OCI-LY3 (cell line): ENCODE data around the gene MFNG.

Source experiments
- H2AFZ ChIP-seq: fragments of 200-600, 300-600 bp; shearing (Covaris generic); 2 replicates; pipeline ENCODE4 v1.6.0; 2014; ENCODE audit warnings: antibody characterized with exemption, low read depth, low read length
- H3K27ac ChIP-seq: fragments of 200-600, 300-600 bp; sonication (generic); 2 replicates; pipeline ENCODE4 v1.5.1; 2014; ENCODE audit warnings: mild to moderate bottlenecking, low read length, moderate library complexity, mixed read lengths
- H3K27me3 ChIP-seq: fragments of 200-600, 300-600 bp; sonication (generic); 2 replicates; pipeline ENCODE4 v1.6.1; 2014; ENCODE audit warnings: low read depth, low read length, mixed read lengths
- H3K36me3 ChIP-seq: fragments of 200-600, 300-600 bp; sonication (generic); replicated peaks from 2 replicates; pipeline ENCODE3; 2014; ENCODE audit warnings: low read depth, low read length, mixed read lengths
- H3K4me1 ChIP-seq: fragments of 300-600, 200-600 bp; sonication (generic); 2 replicates; pipeline ENCODE4 v1.6.1; 2014; ENCODE audit warnings: low read length, mixed read lengths
- H3K4me2 ChIP-seq: fragments of 200-600, 300-600 bp; sonication (generic); 2 replicates; pipeline ENCODE4 v1.6.1; 2014; ENCODE audit warnings: low read length, mixed read lengths
- H3K4me3 ChIP-seq: fragments of 300-600, 200-600 bp; sonication (generic); 2 replicates; pipeline ENCODE4 v1.5.1; 2014; ENCODE audit warnings: antibody characterized with exemption, mild to moderate bottlenecking, low read length, moderate library complexity
- H3K79me2 ChIP-seq: fragments of 300-600, 200-600 bp; shearing (Covaris generic); 2 replicates; pipeline ENCODE4 v1.6.1; 2014; ENCODE audit warnings: mild to moderate bottlenecking, low read length, mixed read lengths
- H3K9ac ChIP-seq: fragments of 300-600, 200-600 bp; shearing (Covaris generic); 2 replicates; pipeline ENCODE4 v1.6.0; 2014; ENCODE audit warnings: mild to moderate bottlenecking, low read length, moderate library complexity
- H3K9me3 ChIP-seq: fragments of 200-600, 300-600 bp; shearing (Covaris generic); 2 replicates; pipeline ENCODE4 v1.6.1; 2014; ENCODE audit warnings: low read length, mixed read lengths; ENCODE audit not compliant: insufficient read depth
- H4K20me1 ChIP-seq: fragments of 200-600, 300-600 bp; sonication (generic); 2 replicates; pipeline ENCODE4 v1.6.1; 2016; ENCODE audit warnings: low read length, mixed read lengths; ENCODE audit not compliant: insufficient read depth
- EZH2phosphoT487 ChIP-seq: fragments of 200-600 bp; shearing (Covaris generic); IDR thresholded peaks from 2 replicates; pipeline ENCODE4 v1.6.1; 2018; ENCODE audit warnings: antibody characterized with exemption, mixed run types, low read depth
- TF ChIP-seq, protein P1 (sequence below): fragments of 200-600, 300-600 bp; sonication (generic); IDR thresholded peaks from 2 replicates; pipeline ENCODE4 v1.5.1; 2014; ENCODE audit warnings: antibody characterized with exemption, low read length, low read depth

Gene MFNG

DNA sequence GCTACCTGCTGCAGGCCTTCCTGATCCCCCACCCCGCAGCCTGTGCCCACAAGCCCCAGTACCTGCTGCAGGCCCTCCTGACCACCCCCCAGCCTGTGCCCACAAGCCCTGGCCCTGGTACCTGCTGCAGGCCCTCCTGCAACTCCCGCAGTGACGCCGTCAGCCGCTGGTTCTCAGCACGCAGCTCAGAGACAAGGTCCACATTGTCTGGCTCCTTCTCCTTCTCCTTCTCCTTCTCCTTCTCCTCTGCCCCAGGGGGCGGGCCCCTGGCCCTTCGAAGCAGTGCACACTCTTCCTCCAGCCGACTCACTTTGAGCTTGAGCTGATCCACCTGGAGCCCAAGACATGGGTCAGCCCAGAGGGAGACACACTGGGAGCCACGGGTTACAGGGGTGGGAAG lies 23.9 kb upstream of the MFNG start:
- no peaks in the 10 kb centered on the region for H3K4me1 ChIP-seq
- H3K9me3 ChIP-seq: no peaks in the 10 kb centered on the region

DNA sequence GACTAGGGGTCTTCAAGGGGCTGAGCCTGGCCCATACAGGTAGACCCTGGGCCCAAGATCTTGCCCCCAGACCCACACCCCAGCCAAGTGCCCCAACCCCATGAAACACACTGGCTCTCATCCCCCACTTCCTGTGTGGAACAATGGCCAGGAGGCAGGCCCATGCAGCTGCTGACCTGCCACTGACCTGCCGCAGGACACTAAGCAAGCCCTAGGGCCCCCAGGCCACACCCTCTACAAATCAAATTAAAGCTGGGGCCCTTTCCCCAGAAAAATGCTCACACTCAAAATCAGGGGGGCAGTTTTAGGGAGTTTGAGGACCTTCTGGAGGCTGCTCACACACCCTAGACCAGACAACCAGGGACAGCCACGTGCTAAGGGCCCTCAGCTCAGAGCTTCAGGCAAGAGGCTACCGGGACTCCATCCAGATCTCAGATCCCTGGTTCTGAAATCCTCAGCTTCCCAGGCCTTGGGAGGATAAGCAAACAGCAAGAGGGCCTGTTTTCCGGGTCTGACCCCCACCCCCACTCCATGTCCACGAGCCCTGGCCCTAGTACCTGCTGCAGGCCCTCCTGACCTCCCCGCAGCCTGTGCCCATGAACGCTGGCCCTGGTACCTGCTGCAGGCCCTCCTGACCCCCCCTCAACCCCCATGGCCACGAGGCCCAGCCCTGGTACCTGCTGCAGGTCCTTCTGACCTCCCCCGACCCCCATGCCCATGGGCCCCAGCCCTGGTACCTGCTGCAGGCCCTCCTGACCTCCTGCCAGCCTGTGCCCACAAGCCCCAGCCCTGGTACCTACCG lies 23.1 kb upstream of the MFNG start:
- H3K27me3 ChIP-seq: peaks cover 25% of the 10 kb centered on the region
- TF ChIP-seq, protein P1, sequence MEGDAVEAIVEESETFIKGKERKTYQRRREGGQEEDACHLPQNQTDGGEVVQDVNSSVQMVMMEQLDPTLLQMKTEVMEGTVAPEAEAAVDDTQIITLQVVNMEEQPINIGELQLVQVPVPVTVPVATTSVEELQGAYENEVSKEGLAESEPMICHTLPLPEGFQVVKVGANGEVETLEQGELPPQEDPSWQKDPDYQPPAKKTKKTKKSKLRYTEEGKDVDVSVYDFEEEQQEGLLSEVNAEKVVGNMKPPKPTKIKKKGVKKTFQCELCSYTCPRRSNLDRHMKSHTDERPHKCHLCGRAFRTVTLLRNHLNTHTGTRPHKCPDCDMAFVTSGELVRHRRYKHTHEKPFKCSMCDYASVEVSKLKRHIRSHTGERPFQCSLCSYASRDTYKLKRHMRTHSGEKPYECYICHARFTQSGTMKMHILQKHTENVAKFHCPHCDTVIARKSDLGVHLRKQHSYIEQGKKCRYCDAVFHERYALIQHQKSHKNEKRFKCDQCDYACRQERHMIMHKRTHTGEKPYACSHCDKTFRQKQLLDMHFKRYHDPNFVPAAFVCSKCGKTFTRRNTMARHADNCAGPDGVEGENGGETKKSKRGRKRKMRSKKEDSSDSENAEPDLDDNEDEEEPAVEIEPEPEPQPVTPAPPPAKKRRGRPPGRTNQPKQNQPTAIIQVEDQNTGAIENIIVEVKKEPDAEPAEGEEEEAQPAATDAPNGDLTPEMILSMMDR: no peak
- no peak for TF ChIP-seq EZH2phosphoT487

More for the DNA sequence above, 23.9 kb upstream of the MFNG start:
- Histone ChIP-seq H3K79me2 (no peaks in the 10 kb centered on the region), H2AFZ (no peak overlapping the region), H4K20me1 (no peaks in the 10 kb centered on the region), H3K36me3 (no peaks in the 10 kb centered on the region), H3K4me2 (no peak overlapping the region), H3K27me3 (peaks cover 21% of the 10 kb centered on the region), H3K9ac (no peak overlapping the region), H3K27ac (no peak overlapping the region), H3K4me3 (no peak overlapping the region)
- no peak for TF ChIP-seq EZH2phosphoT487
- TF ChIP-seq, protein P1: no peak

DNA sequence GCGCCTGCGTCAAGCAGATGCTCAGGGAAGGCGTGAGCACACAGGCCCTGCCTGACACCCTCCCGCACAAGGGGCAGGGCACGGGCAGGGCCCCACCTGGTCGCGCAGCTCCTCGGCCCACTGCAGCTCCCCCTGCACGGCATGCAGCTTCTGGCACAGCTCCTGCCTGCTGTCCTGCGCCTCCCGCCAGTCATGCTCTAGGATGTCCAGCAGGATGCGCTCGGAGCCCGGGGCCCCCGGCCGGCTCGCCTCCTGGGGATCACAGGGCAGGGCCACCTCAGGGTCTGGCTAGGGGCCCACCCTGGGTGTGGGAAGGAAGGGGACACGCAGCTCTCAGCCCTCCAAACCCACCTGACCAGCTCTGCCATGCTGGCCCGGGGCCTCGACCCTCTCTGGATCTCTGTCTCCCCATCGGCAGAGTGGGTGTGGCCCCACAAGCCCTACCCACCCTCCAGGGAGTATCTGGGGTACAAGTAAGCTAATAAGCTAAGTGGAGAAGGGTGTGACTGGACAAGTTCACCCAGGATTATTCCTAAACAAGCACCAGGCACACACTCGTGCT lies 22.3 kb upstream of the MFNG start:
- no peaks in the 10 kb centered on the region for H3K4me1 ChIP-seq
- no peak overlapping the region for H3K9ac ChIP-seq
- no peaks in the 10 kb centered on the region for H3K36me3 ChIP-seq
- H3K79me2 ChIP-seq: no peaks in the 10 kb centered on the region
- no peak overlapping the region for H3K27ac ChIP-seq
- TF ChIP-seq, protein P1: no peak
- TF ChIP-seq EZH2phosphoT487: no peak
- H2AFZ ChIP-seq: no peak overlapping the region
- H3K4me2 ChIP-seq: no peak overlapping the region
- no peaks in the 10 kb centered on the region for H4K20me1 ChIP-seq
- peaks cover 23% of the 10 kb centered on the region for H3K27me3 ChIP-seq
- no peak overlapping the region for H3K4me3 ChIP-seq
- H3K9me3 ChIP-seq: no peaks in the 10 kb centered on the region

More for the DNA sequence above, 23.1 kb upstream of the MFNG start:
- no peaks in the 10 kb centered on the region for H3K36me3 ChIP-seq
- H3K9me3 ChIP-seq: no peaks in the 10 kb centered on the region
- H4K20me1 ChIP-seq: no peaks in the 10 kb centered on the region
- no peaks in the 10 kb centered on the region for H3K4me1 ChIP-seq
- H3K4me2 ChIP-seq: no peak overlapping the region
- H3K27ac ChIP-seq: no peak overlapping the region
- H3K4me3 ChIP-seq: no peak overlapping the region
- H2AFZ ChIP-seq: no peak overlapping the region
- H3K9ac ChIP-seq: no peak overlapping the region
- H3K79me2 ChIP-seq: no peaks in the 10 kb centered on the region

DNA sequence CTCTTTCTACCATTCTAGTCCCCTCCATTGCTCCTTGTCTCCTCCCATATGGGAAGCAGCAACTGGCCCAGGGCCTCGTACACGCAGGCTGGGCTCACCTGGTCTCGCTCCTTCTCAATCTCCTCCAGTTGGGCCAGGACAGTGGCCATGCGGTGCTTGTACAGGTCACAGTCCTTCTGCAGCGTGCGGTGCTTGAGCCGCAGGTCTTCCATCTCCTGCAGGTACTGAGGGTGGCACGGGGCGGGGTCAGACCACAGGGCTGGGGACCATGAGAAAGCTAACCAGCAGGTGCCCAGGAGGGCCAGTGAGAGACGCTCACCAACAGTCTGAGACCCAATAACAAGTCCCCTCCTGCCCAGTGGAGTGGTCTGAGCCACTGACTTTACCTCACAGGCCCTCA lies 21.5 kb upstream of the MFNG start:
- Histone ChIP-seq H3K4me3 (no peak overlapping the region), H3K27me3 (0 out of 2 replicates have a peak, but pooled peaks cover 19% of the 10 kb centered on the region), H2AFZ (no peak overlapping the region), H4K20me1 (no peaks in the 10 kb centered on the region), H3K27ac (no peak overlapping the region), H3K36me3 (no peaks in the 10 kb centered on the region), H3K9ac (no peak overlapping the region), H3K4me1 (no peaks in the 10 kb centered on the region), H3K4me2 (no peak overlapping the region), H3K79me2 (no peaks in the 10 kb centered on the region), H3K9me3 (no peaks in the 10 kb centered on the region)
- TF ChIP-seq, protein P1: no peak
- no peak for TF ChIP-seq EZH2phosphoT487
